ENCODE data around the gene CX3CR1. TPM values are rescaled to one million over a fixed set of nuclear protein-coding genes. Genes with fewer than 3 reads are reported as not detected.
A peak's percentile ranks its signal among the peaks of the same experiment; 100 is the strongest.

The CX3CR1 gene
- total RNA-seq, 2 experiments from 2014 or later: 0.34 to 0.88 TPM

GRCh38 chr3:39277893-39278615, 1.8 kb downstream of the CX3CR1 start:
- no peaks in the 10 kb centered on the region for H3K9me3 Mint-ChIP-seq

DNA sequence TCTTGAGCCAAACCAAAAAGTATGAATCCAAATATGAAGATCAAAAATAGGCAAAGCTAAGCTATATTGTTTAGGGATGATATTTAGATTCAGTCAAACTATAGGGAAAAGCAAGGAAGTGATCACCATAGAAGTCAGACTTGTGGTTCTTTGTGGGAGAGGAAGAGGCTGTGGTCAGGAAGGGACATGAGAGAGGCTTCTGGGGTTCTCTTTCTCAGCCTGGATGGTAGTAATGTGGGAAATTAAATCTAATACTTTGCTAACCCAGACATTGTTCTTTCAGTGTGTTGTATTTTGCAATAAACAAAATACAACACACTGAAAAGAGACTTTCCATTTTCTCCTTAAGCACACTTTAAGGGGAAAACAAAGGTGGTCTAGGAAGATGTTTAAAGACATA, 3.1 kb downstream of the CX3CR1 start:
- ChIA-PET POLR2A (interaction anchor here (1.0 kb wide), 1 partner anchor 15 kb away, joined by 3 read pairs; no protein-coding TSS in a partner anchor), CTCF (interaction anchor here (1.0 to 15.4 kb wide), 3 partner anchors 13 to 87 kb away, joined by 3 to 275 read pairs (median 9); no protein-coding TSS in a partner anchor)
- no peaks in the 10 kb centered on the region for H3K36me3 Mint-ChIP-seq (ENCODE audit: low read depth)
- TF ChIP-seq, protein P1, sequence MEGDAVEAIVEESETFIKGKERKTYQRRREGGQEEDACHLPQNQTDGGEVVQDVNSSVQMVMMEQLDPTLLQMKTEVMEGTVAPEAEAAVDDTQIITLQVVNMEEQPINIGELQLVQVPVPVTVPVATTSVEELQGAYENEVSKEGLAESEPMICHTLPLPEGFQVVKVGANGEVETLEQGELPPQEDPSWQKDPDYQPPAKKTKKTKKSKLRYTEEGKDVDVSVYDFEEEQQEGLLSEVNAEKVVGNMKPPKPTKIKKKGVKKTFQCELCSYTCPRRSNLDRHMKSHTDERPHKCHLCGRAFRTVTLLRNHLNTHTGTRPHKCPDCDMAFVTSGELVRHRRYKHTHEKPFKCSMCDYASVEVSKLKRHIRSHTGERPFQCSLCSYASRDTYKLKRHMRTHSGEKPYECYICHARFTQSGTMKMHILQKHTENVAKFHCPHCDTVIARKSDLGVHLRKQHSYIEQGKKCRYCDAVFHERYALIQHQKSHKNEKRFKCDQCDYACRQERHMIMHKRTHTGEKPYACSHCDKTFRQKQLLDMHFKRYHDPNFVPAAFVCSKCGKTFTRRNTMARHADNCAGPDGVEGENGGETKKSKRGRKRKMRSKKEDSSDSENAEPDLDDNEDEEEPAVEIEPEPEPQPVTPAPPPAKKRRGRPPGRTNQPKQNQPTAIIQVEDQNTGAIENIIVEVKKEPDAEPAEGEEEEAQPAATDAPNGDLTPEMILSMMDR (IDR thresholded peaks at IDR 0.05): no peak
- H3K27ac Mint-ChIP-seq: no peak overlapping the region
- H3K9me3 Mint-ChIP-seq: no peaks in the 10 kb centered on the region
- H3K27me3 Mint-ChIP-seq: peaks cover 3% of the 10 kb centered on the region
- intact Hi-C loops (cut with micrococcal nuclease): no loop called here
- H3K4me3 Mint-ChIP-seq: no peak overlapping the region
- ATAC-seq (no peak), DNase-seq (no peak)
- peaks cover 7% of the 10 kb centered on the region for H3K4me1 Mint-ChIP-seq (ENCODE audit: low read depth)

More at GRCh38 chr3:39277893-39278615, 1.8 kb downstream of the CX3CR1 start:
- intact Hi-C loops (cut with micrococcal nuclease): no loop called here
- CTCF ChIA-PET: interaction anchor here (1.3 to 15.4 kb wide), 4 partner anchors 8 to 89 kb away, joined by 3 to 275 read pairs (median 4); no protein-coding TSS in a partner anchor
- DNase-seq (no peak), ATAC-seq (no peak)
- Mint-ChIP-seq H3K36me3 (ENCODE audit: low read depth) (no peaks in the 10 kb centered on the region), H3K4me1 (ENCODE audit: low read depth) (peaks cover 5% of the 10 kb centered on the region), H3K27ac (peak overlapping the region; percentile 44), H3K4me3 (peak overlapping the region; percentile 16), H3K27me3 (peaks cover 3% of the 10 kb centered on the region)
- POLR2A ChIA-PET: interaction anchor here (1.1 to 1.3 kb wide), 2 partner anchors 11 to 14 kb away, joined by 3 to 5 read pairs; no protein-coding TSS in a partner anchor
- TF ChIP-seq, protein P1 (IDR thresholded peaks at IDR 0.05): no peak

- Mint-ChIP-seq H3K4me1 (ENCODE audit: low read depth) (peaks cover 7% of the 10 kb centered on the region), H3K27ac (no peak overlapping the region)
- CTCF ChIA-PET: interaction anchor here (1.0 to 15.4 kb wide), 3 partner anchors 14 to 86 kb away, joined by 3 to 275 read pairs (median 9); no protein-coding TSS in a partner anchor
Measured at GRCh38 chr3:39275963-39276593, 3.8 kb downstream of the CX3CR1 start.

DNA sequence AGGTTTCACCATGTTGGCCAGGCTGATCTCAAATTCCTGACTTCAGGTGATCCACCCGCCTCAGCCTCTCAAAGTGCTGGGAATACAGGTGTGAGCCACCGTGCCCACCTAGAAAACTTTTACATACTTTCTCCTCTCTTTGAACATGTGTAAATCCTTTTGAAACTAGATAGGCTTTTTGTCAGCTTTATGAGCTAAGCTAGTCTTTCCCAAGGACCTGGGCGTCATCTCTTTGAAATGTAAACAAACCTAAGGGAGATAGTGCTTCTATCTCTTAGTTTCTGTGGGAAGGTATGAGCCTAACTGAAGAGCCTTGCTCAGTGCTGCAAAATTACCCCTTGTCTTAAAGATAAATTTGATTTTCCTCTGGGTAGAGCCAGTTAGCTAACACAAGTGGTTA, 4.8 kb downstream of the CX3CR1 start:
- ChIA-PET POLR2A (interaction anchor here (1.1 kb wide), 1 partner anchor 67 kb away, joined by 3 read pairs; no protein-coding TSS in a partner anchor), CTCF (interaction anchor here (2.1 to 15.4 kb wide), 3 partner anchors 12 to 85 kb away, joined by 9 to 275 read pairs (median 17); no protein-coding TSS in a partner anchor)
- H3K9me3 Mint-ChIP-seq: no peaks in the 10 kb centered on the region
- DNase-seq (no peak), ATAC-seq (no peak)
- TF ChIP-seq, protein P1 (IDR thresholded peaks at IDR 0.05): no peak
- H3K4me3 Mint-ChIP-seq: no peak overlapping the region
- H3K27me3 Mint-ChIP-seq: peaks cover 3% of the 10 kb centered on the region
- no peaks in the 10 kb centered on the region for H3K36me3 Mint-ChIP-seq (ENCODE audit: low read depth)
- peaks cover 7% of the 10 kb centered on the region for H3K4me1 Mint-ChIP-seq (ENCODE audit: low read depth)
- no peak overlapping the region for H3K27ac Mint-ChIP-seq
- intact Hi-C loops (cut with micrococcal nuclease): no loop called here

More at GRCh38 chr3:39275963-39276593, 3.8 kb downstream of the CX3CR1 start:
- TF ChIP-seq, protein P1 (IDR thresholded peaks at IDR 0.05): no peak
- DNase-seq (no peak), ATAC-seq (no peak)
- POLR2A ChIA-PET: no interaction called here
- Mint-ChIP-seq H3K9me3 (no peaks in the 10 kb centered on the region), H3K4me3 (no peak overlapping the region), H3K27me3 (peaks cover 3% of the 10 kb centered on the region), H3K36me3 (ENCODE audit: low read depth) (no peaks in the 10 kb centered on the region)
- intact Hi-C loops (cut with micrococcal nuclease): no loop called here

Measured in activated CD8-positive, alpha-beta T cell treated with anti-CD3 and anti-CD28 coated beads for 36 hours (primary cell).